WERI-Rb-1 (cell line): ENCODE data around the gene TPSAB1.
"Not testable (repeated sequence)": the region's sequence is repeated elsewhere in the genome, so short reads cannot be mapped to it uniquely, and the experiment has no call there.

Source experiments
- DNase-seq: peaks from one replicate; pipeline ENCODE4 v3.0.0-alpha.2; 2020
- H3K27ac ChIP-seq: fragments of 250-450 bp; sonication (Bioruptor Pico); 2 replicates; pipeline ENCODE4 v1.5.1; 2020; ENCODE audit warnings: mild to moderate bottlenecking, moderate library complexity
- H3K27me3 ChIP-seq: fragments of 250-450 bp; sonication (Bioruptor Pico); 2 replicates; pipeline ENCODE4 v1.5.1; 2021; ENCODE audit warnings: mild to moderate bottlenecking, low read depth, moderate library complexity; ENCODE audit not compliant: insufficient read depth, severe bottlenecking
- H3K36me3 ChIP-seq: fragments of 250-450 bp; sonication (Bioruptor Pico); 2 replicates; pipeline ENCODE4 v1.5.1; 2020; ENCODE audit warnings: mild to moderate bottlenecking, moderate library complexity
- H3K4me3 ChIP-seq: 2 replicates; pipeline ENCODE4 v1.5.1; 2011; ENCODE audit warnings: low read depth, mild to moderate bottlenecking, control low read depth, low read length
- H3K9me3 ChIP-seq: fragments of 250-450 bp; sonication (Bioruptor Pico); 2 replicates; pipeline ENCODE4 v1.5.1; 2021; ENCODE audit warnings: mild to moderate bottlenecking, moderate library complexity; ENCODE audit not compliant: severe bottlenecking
- TF ChIP-seq, protein P1 (sequence below): IDR thresholded peaks from 2 replicates; pipeline ENCODE4 v1.5.1; 2011; ENCODE audit warnings: low read depth, mild to moderate bottlenecking, control low read depth, inconsistent platforms, low read length

TPSAB1 gene

DNA sequence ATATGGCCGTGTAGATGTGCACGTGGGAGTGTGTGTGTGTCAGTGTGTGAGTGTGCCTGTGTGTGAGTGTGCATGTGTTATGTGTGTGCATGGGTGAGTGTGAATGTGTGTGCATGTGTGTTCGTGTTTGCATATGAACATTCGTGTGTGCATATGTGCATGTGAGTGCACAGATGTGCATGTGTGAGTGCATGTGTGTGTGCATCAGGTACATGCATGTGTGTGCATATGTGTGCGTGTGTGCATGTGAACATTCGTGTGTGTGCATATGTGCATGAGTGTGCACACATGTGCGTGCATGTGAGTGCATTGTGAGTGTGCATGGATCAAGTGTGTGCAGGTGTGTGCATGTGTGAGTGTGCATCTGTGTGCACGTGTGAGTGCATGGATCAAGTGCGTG, 2.5 kb upstream of the TPSAB1 start:
- no peak for DNase-seq
- no peaks in the 10 kb centered on the region for H3K9me3 ChIP-seq
- H3K4me3 ChIP-seq = no peak overlapping the region
- H3K36me3 ChIP-seq = no peaks in the 10 kb centered on the region
- H3K27ac ChIP-seq = no peak overlapping the region
- TF ChIP-seq, protein P1, sequence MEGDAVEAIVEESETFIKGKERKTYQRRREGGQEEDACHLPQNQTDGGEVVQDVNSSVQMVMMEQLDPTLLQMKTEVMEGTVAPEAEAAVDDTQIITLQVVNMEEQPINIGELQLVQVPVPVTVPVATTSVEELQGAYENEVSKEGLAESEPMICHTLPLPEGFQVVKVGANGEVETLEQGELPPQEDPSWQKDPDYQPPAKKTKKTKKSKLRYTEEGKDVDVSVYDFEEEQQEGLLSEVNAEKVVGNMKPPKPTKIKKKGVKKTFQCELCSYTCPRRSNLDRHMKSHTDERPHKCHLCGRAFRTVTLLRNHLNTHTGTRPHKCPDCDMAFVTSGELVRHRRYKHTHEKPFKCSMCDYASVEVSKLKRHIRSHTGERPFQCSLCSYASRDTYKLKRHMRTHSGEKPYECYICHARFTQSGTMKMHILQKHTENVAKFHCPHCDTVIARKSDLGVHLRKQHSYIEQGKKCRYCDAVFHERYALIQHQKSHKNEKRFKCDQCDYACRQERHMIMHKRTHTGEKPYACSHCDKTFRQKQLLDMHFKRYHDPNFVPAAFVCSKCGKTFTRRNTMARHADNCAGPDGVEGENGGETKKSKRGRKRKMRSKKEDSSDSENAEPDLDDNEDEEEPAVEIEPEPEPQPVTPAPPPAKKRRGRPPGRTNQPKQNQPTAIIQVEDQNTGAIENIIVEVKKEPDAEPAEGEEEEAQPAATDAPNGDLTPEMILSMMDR = no peak
- H3K27me3 ChIP-seq = no peaks in the 10 kb centered on the region

DNA sequence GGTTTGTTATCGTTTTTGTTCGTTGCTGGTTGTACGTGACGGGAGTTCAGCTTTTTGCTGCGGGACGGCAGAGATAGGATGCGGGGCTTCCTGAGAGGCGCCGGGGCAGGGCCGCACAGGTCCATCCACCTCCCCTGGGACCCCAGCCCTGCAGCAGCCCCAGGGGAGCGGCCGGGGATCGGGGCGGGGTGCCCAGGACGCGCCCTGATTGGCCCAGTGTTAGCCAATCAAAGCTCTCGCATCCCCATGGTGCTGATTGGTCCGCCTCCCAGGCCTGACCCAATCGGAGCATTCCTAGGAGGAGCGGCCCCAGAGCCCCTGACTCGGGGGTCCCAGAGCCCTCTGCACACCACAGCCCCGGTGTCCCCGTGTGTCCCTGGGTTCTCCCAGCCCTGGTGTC, 1.6 kb upstream of the TPSAB1 start:
- H3K27ac ChIP-seq, H3K27me3 ChIP-seq, H3K4me3 ChIP-seq, DNase-seq, H3K36me3 ChIP-seq, H3K9me3 ChIP-seq: not testable (repeated sequence)

DNA sequence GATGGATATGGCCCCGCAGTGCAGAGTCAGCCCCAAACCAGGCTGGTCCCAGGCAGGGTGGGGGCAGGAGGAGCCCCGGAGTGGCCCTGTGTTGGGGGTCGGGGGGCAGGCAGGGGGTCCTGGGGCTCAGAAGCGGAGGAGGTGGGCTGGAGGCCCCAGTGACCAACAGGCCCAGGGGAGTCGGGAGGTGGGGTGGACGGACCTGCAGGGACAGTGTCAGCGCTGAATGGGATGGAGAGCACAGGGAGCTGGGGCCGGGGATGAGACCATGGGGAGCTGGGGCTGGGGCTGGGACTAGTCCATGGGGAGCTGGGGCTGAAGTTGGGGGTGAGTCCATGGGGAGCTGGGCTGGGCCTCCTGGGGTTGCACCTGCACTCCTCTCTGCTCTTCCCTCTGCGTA, 930 bp upstream of the TPSAB1 start:
- H3K27me3 ChIP-seq, H3K36me3 ChIP-seq, DNase-seq, H3K9me3 ChIP-seq, H3K27ac ChIP-seq, H3K4me3 ChIP-seq: not testable (repeated sequence)

DNA sequence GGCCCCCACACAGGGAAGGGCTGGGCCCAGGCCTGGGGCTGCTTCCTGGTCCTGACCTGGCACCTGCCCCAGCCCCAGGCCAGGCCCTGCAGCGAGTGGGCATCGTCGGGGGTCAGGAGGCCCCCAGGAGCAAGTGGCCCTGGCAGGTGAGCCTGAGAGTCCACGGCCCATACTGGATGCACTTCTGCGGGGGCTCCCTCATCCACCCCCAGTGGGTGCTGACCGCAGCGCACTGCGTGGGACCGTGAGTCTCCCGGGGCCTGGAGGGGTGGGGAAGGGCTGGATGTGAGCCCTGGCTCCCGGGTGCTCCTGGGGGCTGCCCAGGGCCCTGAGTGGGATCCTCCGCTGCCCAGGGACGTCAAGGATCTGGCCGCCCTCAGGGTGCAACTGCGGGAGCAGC, 576 bp downstream of the TPSAB1 start:
- H3K36me3 ChIP-seq, H3K9me3 ChIP-seq, H3K27me3 ChIP-seq, H3K4me3 ChIP-seq, H3K27ac ChIP-seq, DNase-seq: not testable (repeated sequence)

DNA sequence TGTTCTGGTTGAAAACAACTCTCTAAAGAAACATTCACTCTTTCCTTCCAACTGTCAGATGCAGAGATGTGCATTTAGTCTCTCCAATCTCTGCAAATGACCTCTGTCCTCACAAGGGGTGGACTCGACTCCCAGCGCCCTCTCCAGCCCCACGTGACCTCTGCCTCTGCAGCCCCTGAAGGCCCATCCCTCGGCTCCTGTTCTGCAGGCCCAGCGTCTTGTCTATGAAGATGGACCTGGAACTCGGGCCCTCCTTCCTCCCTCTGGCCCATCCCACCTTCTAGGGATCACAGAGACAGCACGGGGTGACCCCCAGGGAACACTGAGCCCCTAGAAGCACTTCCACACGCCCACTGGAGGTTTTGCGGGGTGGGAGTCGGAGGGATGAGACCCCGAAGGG, 2.9 kb downstream of the TPSAB1 start:
- H3K27ac ChIP-seq, H3K36me3 ChIP-seq, H3K4me3 ChIP-seq, H3K9me3 ChIP-seq, H3K27me3 ChIP-seq: not testable (repeated sequence)
- DNase-seq = peak; percentile 4

DNA sequence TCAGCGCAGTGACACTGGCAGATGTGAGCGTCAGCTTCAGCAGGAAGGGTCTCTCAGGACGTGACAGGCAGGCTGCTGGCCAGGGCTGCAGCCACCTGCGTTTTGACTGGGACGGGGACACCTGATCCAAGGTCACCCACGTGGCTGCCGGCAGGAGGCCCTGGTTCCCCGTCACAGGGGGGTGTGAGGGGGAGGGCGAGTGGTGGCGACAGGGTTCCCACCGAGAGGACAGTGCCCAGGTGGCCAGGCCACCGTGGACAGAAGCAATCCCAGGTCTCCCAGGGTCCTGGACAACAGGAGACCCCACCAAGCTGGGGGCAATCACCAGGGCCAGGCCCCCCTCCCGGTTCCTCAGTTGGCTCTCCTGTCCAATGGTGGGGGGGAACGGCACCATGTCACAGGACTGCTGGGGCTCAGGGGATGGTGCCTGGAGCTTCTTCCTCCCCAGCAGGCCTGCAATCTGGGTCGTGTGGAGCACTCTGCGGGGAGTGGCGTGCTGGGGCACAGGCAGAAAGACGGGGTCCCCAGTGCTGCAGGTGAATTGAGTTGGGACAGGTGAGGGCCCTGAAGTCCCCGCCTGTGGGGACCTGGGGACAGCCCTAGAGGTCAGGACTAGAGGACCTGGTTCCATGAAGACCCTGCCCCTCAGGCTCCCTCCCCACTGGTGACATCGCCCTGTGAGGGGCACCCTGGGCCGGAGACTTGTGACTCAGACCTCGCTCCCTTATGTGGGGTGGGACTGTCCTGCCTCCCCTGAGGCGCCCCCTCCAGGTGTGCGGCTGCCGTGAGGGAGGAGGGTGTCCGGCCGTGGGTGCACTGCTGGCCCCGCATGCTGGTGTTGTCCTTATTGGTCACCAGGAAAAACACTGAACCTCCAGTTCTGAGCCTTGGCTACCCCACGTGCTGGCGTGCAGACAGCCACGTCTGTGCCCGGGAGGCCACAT, 3.7 kb downstream of the TPSAB1 start:
- DNase-seq = peak; percentile 38
- not testable (repeated sequence) for H3K27me3 ChIP-seq, H3K27ac ChIP-seq, H3K4me3 ChIP-seq, H3K36me3 ChIP-seq, H3K9me3 ChIP-seq

DNA sequence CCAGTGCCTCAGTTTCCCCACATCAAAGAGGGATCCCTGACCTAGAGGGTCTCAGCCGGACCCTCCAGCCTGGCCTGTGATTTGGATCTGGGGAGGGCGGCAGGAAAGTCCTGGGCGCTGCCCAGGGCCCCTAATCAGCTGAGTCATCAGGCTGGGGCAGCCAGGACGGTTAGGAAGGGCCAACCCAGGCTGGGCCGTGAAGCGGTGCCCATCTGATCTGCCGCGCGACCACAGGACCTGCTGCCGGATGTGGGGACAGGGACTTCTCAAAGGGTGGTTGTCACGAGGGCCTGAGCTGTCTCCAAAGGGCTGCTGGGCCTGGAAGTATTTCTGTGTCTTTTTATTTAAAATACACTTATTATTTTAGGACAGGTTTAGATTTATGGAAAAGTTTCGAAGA, 4.4 kb downstream of the TPSAB1 start:
- TF ChIP-seq, protein P1 = no peak
- Histone ChIP-seq H3K4me3 (no peak overlapping the region), H3K9me3 (no peaks in the 10 kb centered on the region), H3K27me3 (no peaks in the 10 kb centered on the region), H3K36me3 (no peaks in the 10 kb centered on the region), H3K27ac (no peak overlapping the region)
- peak; percentile 5 for DNase-seq

DNA sequence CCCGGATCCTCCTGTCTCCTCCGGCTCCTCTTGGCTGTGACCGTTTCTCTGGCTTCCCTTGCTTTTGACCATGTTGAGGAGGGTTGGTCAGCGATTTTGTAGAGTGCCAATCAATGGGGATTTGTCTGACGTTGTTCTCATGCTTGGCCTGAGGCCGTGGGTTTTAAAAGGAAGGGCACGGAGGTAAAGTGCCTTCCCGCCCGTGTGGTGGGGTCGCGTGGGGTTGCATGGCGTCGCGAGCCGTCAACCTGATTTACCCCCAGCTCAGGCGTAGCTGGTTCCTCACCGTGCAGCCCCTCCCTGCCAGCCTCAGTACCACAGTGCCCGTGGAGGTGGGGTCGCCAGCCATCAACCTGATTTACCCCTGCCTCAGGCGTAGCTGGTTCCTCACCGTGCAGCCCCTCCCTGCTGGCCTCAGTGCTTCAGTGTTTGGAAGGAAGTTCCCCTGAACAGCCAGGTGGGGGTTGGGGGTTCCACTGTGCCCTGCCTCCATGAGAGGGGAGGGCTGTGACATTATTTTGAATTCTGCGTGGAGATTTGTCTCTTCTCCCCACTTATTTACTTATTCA, 5.0 kb downstream of the TPSAB1 start:
- Histone ChIP-seq H3K9me3 (no peaks in the 10 kb centered on the region), H3K36me3 (no peaks in the 10 kb centered on the region), H3K4me3 (no peak overlapping the region; the same call in 1 of the 2 replicates)

DNA sequence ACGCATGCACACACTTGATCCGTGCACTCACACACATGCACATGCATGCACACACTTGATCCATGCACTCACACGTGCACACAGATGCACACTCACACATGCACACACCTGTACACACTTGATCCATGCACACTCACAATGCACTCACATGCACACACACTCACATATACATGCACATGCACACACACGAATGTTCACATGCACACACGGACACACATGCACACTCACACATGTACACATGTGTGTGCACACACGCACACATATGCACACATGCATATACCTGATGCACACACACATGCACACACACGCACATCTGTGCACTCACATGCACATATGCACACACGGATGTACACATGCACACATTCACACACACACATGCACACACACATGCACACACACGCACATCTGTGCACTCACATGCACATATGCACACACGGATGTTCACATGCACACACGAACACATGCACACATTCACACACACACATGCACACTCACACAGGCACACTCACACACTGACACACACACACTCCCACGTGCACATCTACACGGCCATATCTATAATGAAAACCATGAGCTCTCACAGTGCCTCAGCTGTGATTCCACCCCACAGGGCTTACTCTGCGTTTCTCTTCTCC, 7.5 kb downstream of the TPSAB1 start:
- not testable (repeated sequence) for H3K4me3 ChIP-seq, H3K27me3 ChIP-seq, DNase-seq, H3K9me3 ChIP-seq, H3K27ac ChIP-seq, H3K36me3 ChIP-seq

More for the DNA sequence above, 5.0 kb downstream of the TPSAB1 start:
- DNase-seq = peak; percentile 49
- Histone ChIP-seq H3K27ac (no peak overlapping the region), H3K27me3 (no peaks in the 10 kb centered on the region)
- TF ChIP-seq, protein P1 = no peak

DNA sequence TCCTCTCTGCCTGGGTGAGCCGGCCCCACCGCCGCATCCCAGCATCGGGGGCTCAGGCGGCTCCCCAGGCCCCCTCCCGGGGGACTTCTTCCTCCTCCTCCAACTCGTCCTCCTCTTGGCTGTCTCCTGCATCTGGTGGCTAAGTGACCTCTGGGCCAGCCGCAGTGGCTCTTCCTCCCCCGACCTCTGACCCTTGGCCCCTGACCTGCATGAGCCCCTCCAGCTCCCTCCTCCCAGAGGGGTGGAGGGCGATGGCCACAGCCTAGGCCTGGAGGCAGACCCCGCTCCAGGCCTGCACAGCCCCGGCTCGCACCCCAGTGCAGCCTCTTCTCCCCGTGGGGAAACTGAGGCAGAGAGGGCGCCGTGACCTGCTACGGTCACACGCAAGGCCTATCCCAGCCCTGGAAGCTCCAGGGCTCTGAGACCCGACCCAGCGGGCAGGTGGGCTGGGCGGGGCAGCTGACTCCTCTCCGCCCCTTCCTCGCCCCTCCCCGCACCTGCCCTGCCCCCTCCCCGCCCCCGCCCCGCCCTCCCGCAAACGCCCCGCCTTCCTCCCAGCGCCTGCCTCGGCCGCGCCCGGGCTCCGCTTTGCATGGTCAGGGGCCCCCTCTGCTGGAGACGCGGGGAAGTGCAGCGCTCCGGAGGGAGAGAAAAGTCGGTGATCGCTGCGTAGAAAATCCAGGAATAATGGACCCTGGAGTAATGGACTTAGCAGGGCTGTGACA, 8.7 kb downstream of the TPSAB1 start:
- DNase-seq = peak; percentile 3
- H3K36me3 ChIP-seq, H3K9me3 ChIP-seq: not testable (repeated sequence)

More for the DNA sequence above, 8.7 kb downstream of the TPSAB1 start:
- H3K27ac ChIP-seq, H3K27me3 ChIP-seq, H3K4me3 ChIP-seq: not testable (repeated sequence)
